Kidney (tissue), 14 donors: ENCODE data around the gene OR4E2. TPM values are rescaled to one million over a fixed set of nuclear protein-coding genes. Genes with fewer than 3 reads are reported as not detected.

Experiments used
- DNase-seq, 5 donors: peaks; one replicate each; pipeline ENCODE4 v3.0.0-alpha.2; 2013 to 2020
- FAIRE-seq: peaks from 2 replicates; lab custom pipeline; 2012; peaks lifted over from hg19 to GRCh38; lab: Jason Lieb, UNC
- H3K27ac ChIP-seq, 2 donors: one replicate each; pipeline ENCODE4 v1.7.0; 2013; ENCODE audit warnings: low read depth in 2 of 2, low read length in 2 of 2, inconsistent platforms in 1 of 2
- H3K27me3 ChIP-seq: one replicate; pipeline ENCODE4 v1.7.1; 2013; ENCODE audit warnings: low read length, inconsistent platforms; ENCODE audit not compliant: control insufficient read depth, insufficient read depth
- H3K36me3 ChIP-seq, 3 donors: one replicate each; pipeline versions ENCODE4 v1.7.0 to v1.7.1; 2013; ENCODE audit warnings: low read length in 3 of 3, control low read depth in 1 of 3, inconsistent platforms in 1 of 3; ENCODE audit not compliant: insufficient read depth in 3 of 3, control insufficient read depth in 2 of 3
- H3K4me1 ChIP-seq, 3 donors: one replicate each; pipeline versions ENCODE4 v1.7.0 to v1.7.1; 2013; ENCODE audit warnings: low read length in 3 of 3, inconsistent platforms in 1 of 3, low read depth in 1 of 3; ENCODE audit not compliant: control insufficient read depth in 2 of 3, insufficient read depth in 2 of 3
- H3K4me3 ChIP-seq, 3 donors: one replicate each; pipeline versions ENCODE4 v1.7.0 to v1.8.1; 2013; ENCODE audit warnings: low read length in 3 of 3, control low read depth in 1 of 3, inconsistent platforms in 1 of 3
- H3K9ac ChIP-seq, 3 donors: one replicate each; pipeline versions ENCODE4 v1.7.0 to v1.7.1; 2013; ENCODE audit warnings: low read length in 3 of 3, control low read depth in 1 of 3, inconsistent platforms in 1 of 3
- H3K9me3 ChIP-seq, 3 donors: one replicate each; pipeline versions ENCODE4 v1.7.0 to v1.7.1; 2013; ENCODE audit warnings: low read length in 3 of 3, control low read depth in 1 of 3, inconsistent platforms in 1 of 3; ENCODE audit not compliant: control insufficient read depth in 2 of 3, insufficient read depth in 1 of 3
- CTCF ChIP-seq: IDR thresholded peaks from 3 replicates; pipeline ENCODE4 v1.5.1; 2012; ENCODE audit warnings: mild to moderate bottlenecking, moderate library complexity, borderline replicate concordance; ENCODE audit not compliant: insufficient read depth; ENCODE audit errors: extremely low read depth
- intact Hi-C: fragments of 100-400 bp; cut with DNase I; formaldehyde crosslinking; loops from one replicate; pipeline ENCODE4 v1.11.1; 2022
- polyA plus RNA-seq: library from polyadenylated mRNA; stranded (reverse); fragments of 350-450 nt; fragmentation: Illumina TruSeq; extraction: RNeasy Lipid Tissue Mini Kit (QIAGEN cat#74804); gene quantifications from one replicate; pipeline ENCODE4 v1.2.3, GENCODE V29; 2014; ENCODE audit warnings: low read depth, low replicate concordance; ENCODE audit not compliant: insufficient read depth
- total RNA-seq: library from RNA; stranded (reverse); fragmentation: NEBNext Ultra II Directional; extraction: Animal tissue kit (Norgen Biotek cat#: 25700); gene quantifications from one replicate; pipeline ENCODE4 v1.2.1, GENCODE V29; 2021
- donor health status: control.
- donor health status: control.
- donor health status: control.
- donor health status: control.
- donor health status: control.
- donor health status: DM: yes; HTN: yes; CAD: no.
- donor health status: Normal renal cell carcinoma (clear cell type).

The OR4E2 gene
- total and polyA plus RNA-seq, 2 donors from 2014 or later = not detected

DNA sequence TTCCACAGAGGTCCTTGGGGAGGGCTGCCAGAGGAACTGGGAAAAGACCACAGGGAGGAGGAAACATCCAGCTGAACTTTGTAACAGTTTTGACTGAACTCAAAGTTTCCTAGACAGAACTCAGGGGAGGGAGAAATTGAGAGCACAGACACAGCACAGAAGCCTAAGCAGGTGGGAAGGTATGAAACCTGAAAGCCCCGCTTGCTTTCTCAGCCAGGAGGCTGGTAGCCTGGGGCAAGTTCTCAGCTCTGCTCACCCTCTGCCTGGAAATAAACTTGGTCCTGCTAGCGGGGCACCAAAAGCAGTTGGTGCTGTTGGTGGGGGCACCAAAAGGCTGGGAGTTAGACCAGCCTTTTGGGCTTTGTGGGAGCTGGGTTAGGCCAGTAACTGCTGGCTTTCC, 45.9 kb downstream of the OR4E2 start:
- H3K27ac ChIP-seq = no peak overlapping the region
- H3K36me3 ChIP-seq = no peaks in the 10 kb centered on the region
- no peak overlapping the region for H3K4me3 ChIP-seq
- no peak for TF ChIP-seq CTCF
- DNase-seq = no peak
- intact Hi-C loops = no loop called here
- no peak overlapping the region for H3K9ac ChIP-seq
- H3K4me1 ChIP-seq = no peaks in the 10 kb centered on the region
- no peaks in the 10 kb centered on the region for H3K27me3 ChIP-seq
- no peak for FAIRE-seq
- H3K9me3 ChIP-seq = no peaks in the 10 kb centered on the region

- FAIRE-seq = no peak
- intact Hi-C loops = no loop called here
- Histone ChIP-seq H3K4me1 (no peaks in the 10 kb centered on the region), H3K27ac (no peak overlapping the region), H3K9ac (no peak overlapping the region), H3K4me3 (no peak overlapping the region), H3K9me3 (no peaks in the 10 kb centered on the region), H3K36me3 (no peaks in the 10 kb centered on the region), H3K27me3 (no peaks in the 10 kb centered on the region)
- no peak for DNase-seq
- TF ChIP-seq CTCF = no peak
Measured at GRCh38 chr14:21702316-21702715, 48.7 kb downstream of the OR4E2 start.

DNA sequence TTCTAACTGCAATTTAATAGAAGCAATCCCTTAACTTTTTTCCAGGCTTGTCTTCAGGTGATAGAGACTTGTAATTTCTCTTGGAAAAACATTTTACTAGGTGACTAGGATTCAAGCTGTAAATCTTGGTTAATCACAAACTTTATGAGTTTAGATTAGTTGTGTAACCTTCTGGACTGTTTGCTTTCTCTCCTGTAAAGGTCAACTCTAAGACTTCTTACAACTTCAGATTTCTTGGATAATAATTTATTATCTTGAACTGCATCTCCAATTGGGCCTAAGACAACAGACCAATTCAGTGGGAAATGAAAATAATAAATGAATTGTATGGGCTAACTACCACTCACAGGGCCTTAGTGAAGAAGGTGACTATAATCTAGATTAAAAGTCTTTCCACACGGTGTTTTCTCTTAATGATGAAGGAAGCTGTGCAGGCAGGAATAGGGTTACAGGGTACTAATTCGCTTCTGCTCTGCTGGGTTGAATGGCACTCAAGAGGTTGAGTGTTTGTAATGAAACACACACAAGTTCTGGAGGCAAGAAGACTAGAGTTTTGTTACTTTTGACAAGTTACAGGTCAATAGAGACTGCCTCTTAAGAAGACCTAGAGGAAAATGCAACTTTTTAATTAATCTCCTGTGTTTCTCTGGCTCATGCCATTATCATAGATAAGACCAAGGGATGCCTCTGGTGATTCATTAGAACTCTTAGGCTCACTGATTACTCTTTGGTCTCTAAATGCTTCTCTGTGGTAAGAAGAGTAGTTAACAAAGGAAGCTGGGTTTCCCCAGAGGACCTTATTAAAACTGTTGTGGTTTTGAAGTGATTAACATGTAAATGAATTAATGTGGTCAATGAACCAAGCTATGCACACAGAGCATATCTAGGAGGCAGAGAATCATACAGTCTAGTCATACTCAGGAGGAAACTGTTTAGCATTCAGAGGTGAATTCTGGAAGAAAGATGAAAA, 50.0 kb downstream of the OR4E2 start:
- FAIRE-seq = no peak
- Histone ChIP-seq H3K36me3 (no peaks in the 10 kb centered on the region), H3K4me3 (no peak overlapping the region), H3K9ac (no peak overlapping the region), H3K9me3 (no peaks in the 10 kb centered on the region), H3K27me3 (no peaks in the 10 kb centered on the region), H3K27ac (no peak overlapping the region), H3K4me1 (no peaks in the 10 kb centered on the region)
- no peak for TF ChIP-seq CTCF
- no peak for DNase-seq
- intact Hi-C loops = no loop called here
